HCT116 (cell line): ENCODE data around the gene ZNF438.

Experiments used
- CTCF ChIP-seq, 3 experiments: fragments of 200-600 bp in 1 of 3; sonication (generic) in 1 of 3; IDR thresholded peaks in 2 of 3; conservative IDR thresholded peaks in 1 of 3; 2 replicates each; pipeline ENCODE4 v1.5.1; 2012 to 2017; ENCODE audit warnings: low read depth in 2 of 3, low read length in 2 of 3, antibody characterized with exemption in 1 of 3, borderline replicate concordance in 1 of 3, control low read depth in 1 of 3, mild to moderate bottlenecking in 1 of 3, mixed read lengths in 1 of 3, mixed run types in 1 of 3, moderate library complexity in 1 of 3; ENCODE audit not compliant: insufficient read depth in 1 of 3
- POLR2A ChIP-seq: IDR thresholded peaks from 2 replicates; pipeline ENCODE4 v1.7.0; 2011; ENCODE audit warnings: borderline replicate concordance; ENCODE audit not compliant: insufficient read depth, insufficient read length; ENCODE audit errors: extremely low read depth
- TCF7L2 ChIP-seq: IDR thresholded peaks from 2 replicates; pipeline ENCODE4 v1.7.0; 2011; ENCODE audit warnings: borderline replicate concordance, inconsistent platforms; ENCODE audit not compliant: insufficient read depth, insufficient read length; ENCODE audit errors: extremely low read depth

- no peak for TF ChIP-seq CTCF (IDR thresholded peaks at IDR 0.05 in 2 of 3, conservative IDR thresholded peaks at IDR 0.05 in 1 of 3; ENCODE audit: borderline replicate concordance in 1 of 3, insufficient read depth in 1 of 3, low read depth in 2 of 3, low read length in 2 of 3)
- TF ChIP-seq POLR2A = no peak
- no peak for TF ChIP-seq TCF7L2
Measured at GRCh38 chr10:30858499-30858898, 173.2 kb downstream of the ZNF438 start.
